Renal cortical epithelial cell (primary cell): Measurements from ENCODE around the gene SPDYC. TPM values are rescaled to one million over a fixed set of nuclear protein-coding genes. Genes with fewer than 3 reads are reported as not detected.
"Not testable (repeated sequence)": the region's sequence is repeated elsewhere in the genome, so short reads cannot be mapped to it uniquely, and the experiment has no call there.

ENCODE experiments used
- DNase-seq: peaks from one replicate; pipeline ENCODE4 v3.0.0-alpha.2; 2011; ENCODE audit warnings: low read depth
- total RNA-seq: library from RNA; depleted of rRNA; stranded (reverse); fragments of >200 nt; gene quantifications from 2 replicates; pipeline ENCODE4 v1.2.3, GENCODE V29; 2014

The SPDYC gene
- total RNA-seq, 1 donor from 2014 or later: not detected

DNA sequence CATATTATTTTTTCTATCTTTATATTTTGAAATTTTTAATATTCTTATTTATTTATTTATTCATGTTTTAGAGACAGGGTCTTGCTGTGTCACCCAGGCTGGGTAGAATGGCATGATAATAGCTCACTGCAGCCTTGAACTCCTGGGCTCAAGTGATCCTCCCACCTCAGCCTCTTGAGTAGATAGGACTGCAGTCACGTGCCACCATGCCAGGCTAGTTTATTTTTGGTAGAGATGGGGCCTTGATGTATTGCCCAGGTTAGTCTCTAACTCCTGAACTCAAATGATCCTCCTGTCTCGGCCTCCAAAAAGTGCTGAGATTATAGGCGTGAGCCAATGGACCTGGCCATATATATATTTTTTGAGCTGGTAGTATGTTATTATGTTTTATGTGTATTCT lies 2.4 kb upstream of the SPDYC start:
- DNase-seq: no peak

DNA sequence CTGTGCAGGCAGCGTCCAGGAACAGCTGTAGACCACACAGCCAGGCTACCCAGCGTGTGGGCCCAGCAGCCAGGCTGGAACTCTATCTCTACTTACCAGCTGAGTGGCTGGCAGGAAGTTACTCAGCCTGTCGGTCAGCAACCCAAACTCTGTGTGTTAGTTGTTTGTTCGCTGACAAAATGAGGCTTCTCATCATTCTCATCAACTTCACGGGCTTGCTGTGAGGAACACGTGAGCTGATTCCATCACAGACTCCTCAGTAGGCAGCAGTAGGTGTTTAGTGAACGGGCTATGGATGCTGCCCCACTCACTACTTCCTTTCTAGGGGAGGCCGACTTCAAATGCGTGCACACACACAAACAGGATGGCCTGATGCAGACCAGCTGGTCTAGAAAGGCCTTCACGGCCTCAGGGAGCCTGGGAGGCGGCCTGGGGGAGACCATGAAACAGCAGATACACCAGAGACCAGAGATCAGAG lies 830 bp upstream of the SPDYC start:
- DNase-seq: no peak

DNA sequence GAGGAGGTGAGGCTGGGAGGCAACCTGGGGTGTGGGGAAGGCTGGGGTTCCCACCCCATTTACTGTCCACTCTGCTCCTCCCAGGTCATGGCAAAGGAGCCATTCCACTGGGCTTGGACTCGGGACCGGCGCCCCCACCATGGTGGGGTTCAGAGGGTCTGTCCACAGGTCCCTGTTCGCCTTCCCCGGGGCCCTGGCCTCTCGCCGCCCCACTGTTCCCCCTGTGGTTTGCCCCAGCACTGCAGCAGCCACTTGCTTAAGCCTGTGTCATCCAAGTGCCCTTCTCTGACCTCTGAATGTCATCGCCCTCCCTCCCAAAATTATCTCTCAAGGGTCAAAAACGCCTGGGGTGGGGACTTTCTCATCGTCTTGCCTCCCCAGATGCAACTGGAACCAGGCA lies 2.6 kb downstream of the SPDYC start:
- DNase-seq: no peak

DNA sequence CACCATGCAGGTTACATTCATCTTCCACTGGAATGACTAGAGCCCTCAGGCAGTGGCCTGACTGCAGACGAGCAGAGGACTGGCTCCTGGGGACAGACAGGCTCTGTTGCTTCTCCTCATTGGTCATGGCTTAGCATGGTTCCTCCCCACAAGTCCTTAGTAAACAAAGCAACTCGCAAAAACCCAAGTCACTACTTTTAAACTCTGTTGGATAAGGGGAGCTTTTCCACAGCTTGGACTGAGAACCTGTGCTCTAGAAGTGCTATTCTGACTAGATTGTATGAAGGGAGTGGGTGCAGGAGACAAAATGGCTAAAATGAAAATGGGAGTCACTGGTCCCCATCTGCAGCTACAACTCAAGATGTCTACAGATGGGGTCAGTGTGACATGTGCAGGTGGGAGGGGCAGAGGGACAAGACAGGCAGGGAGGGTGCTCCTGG lies 4.6 kb downstream of the SPDYC start:
- DNase-seq: not testable (repeated sequence)

DNA sequence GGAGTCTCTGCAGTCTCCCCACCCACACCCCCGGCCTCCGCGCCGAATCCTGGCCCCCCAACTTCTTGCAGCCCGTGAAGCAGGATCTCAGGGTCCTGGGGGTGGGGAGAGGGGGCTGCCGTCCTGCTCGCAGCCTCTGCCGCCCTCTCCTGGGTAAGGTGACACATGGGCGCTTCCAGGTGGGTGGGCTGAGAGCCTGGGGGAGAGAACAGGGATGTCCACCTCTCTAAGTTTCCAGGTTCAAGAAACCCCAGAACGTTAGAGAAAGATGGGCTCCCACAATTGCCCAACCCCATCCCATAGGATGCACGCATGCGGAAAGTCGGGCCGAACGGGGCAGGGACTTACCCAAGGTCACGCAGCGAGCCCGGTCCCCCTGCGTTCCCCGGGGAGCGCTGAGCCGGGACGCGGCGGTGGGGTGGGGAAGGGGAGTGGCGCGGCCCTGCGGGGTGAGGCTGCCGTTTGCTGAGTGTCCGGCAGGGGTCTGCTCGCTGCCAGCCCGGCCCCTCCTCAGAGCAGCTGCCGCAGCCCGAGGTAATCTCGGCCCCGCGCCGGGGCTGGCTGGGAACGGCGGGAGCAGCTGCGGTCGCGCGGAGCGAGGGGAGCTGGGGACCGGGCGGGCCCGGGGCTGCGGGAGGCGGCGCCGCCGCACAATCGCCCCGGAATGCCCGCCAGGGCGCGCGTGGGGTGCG lies 11.0 kb downstream of the SPDYC start:
- peak; percentile 23 for DNase-seq

DNA sequence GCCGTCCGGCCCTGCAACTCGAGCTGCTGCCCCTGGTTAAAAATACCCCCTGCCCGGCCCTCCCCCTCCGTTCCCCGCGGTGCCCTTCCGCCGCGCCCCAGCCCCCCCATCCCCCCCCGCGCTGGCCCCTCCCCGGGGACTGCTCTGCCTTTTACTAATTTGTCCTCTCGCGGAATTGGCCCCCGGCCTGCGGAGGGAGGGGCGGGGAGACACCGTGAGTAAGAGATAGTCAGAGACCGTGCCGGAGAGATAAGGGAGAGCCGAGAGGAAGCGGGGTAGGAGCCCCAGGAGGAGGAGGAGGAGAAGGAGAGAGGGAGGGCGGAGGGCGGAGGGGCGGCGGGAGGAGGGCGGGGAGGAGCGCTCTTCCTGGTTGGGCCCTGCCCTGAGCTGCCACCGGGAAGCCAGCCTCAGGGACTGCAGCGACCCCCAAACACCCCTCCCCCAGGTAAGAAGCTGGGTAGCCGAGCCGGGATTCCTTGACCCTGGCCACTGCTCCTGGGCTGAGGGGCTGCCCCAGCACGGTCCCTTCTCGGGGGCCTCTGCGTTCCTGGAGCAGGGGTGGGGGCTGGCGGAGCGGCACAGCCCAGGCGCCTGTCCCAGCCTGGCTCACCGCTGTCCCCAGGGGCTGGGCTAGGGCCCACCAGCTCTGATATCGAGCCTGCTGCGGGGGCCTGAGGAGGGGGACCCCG lies 11.7 kb downstream of the SPDYC start, which contains the start of gene CAPN1:
TSS of gene CAPN1 (plus strand) at position 360 of the 689 bp plus-strand sequence. CDS start 774 bp downstream, outside the sequence.
- DNase-seq: peak; percentile 48

DNA sequence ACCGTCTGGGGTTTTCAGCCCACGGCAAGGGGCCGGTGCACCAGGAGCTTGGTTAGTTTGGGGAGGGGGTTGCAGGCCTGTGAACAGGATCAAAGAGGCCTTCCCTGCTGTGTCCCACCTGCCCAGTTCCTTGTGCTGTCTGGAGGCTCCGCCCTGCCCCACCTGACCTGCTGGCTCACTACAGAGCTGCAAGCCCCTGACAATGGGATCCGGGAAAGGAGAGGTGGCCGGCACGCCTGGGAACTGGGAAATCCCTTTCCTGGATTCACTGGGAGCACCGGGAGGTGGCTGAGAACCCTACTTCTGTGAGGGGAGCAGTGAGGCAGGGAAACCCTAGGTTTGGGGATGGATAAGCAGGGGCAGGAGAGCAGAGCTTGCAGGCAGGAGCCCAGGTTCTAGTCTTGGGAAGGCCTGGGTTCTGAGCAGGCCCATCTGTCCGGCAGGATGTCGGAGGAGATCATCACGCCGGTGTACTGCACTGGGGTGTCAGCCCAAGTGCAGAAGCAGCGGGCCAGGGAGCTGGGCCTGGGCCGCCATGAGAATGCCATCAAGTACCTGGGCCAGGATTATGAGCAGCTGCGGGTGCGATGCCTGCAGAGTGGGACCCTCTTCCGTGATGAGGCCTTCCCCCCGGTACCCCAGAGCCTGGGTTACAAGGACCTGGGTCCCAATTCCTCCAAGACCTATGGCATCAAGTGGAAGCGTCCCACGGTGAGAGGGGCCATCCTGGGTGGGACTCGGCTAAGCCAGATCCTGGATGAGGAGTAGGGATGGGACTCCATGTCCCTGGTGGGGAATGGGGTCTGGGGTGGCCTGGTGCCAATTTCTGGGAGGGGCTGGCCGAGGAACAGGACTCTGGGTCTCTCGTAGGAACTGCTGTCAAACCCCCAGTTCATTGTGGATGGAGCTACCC lies 12.5 kb downstream of the SPDYC start:
- peak; percentile 26 for DNase-seq

DNA sequence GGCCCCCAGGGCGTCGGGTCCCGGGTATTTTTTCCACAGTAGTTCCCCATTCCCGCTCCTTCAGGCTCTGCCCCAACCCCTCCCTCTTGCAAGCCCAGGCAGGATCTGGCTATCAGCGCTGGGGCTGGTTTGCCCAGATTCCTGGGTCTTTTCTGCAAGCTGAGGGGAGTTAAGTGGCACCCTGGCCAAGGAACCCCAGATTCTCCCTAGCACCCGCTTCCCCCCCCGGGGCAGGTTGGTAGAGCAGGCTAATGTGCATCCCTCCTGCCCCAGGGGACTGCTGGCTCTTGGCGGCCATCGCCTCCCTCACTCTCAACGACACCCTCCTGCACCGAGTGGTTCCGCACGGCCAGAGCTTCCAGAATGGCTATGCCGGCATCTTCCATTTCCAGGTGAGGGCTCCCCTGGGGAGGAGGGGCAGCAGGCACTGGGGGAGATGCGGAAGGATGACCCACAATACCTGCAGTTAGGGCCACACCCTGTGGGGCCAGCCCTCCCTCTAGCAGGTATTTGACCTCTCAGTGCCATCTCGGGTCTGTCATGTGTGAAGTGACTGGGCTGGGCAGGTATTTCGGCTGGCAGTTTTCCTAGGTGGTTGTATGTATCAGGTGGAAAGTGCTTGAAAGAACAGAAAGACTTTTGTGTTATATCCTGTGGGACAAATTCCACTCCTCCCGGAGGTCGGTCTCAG lies 13.3 kb downstream of the SPDYC start:
- DNase-seq: peak; percentile 45

DNA sequence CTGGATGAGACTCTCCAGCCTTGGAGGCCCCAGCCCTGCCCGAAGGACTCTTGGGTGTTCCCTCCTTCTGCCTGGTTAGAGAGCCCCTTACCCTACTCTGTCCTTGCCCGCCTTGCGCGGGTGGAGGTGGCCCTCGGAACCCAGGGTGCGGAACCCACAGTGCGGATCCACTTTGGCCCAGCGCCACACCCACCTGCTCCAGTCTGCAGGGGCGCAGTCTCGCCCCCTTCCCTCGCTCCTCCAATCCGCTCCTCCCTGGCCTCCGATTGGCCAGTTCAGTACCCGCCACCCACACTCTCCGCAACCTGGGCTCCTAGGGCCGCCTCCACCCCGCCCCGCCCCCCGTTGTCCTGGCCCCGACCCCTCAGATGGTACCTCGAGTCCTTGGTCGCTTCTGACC lies 14.1 kb downstream of the SPDYC start:
- no peak for DNase-seq

DNA sequence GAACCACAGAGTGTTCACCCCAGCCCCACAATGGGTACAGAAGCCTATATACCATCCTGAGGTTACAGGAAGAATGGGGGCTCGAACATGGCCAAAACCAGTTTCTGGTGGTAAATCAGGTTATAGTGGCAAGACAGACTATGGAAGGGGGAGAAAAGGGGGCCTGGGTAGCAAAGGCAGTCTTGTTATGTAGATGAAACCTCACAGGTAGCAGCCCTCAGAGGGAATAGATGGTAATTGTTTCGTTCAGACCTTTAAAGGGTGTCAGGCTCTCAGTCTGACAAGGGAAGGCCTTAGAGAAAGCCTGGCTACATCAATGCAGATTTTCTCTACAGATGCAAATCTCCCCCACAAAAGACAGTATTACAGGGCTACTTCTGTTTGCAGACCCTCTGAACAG lies 15.1 kb downstream of the SPDYC start:
- no peak for DNase-seq

DNA sequence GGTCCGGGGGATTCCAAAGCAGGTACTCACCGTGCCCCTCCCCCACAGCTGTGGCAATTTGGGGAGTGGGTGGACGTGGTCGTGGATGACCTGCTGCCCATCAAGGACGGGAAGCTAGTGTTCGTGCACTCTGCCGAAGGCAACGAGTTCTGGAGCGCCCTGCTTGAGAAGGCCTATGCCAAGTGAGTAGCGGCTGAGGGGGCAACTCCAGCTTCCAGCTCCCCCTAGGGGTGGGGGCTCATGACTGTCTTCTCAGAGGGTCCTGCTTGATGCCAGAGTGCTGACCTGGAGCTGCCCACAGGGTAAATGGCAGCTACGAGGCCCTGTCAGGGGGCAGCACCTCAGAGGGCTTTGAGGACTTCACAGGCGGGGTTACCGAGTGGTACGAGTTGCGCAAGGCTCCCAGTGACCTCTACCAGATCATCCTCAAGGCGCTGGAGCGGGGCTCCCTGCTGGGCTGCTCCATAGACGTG lies 15.9 kb downstream of the SPDYC start:
- no peak for DNase-seq

DNA sequence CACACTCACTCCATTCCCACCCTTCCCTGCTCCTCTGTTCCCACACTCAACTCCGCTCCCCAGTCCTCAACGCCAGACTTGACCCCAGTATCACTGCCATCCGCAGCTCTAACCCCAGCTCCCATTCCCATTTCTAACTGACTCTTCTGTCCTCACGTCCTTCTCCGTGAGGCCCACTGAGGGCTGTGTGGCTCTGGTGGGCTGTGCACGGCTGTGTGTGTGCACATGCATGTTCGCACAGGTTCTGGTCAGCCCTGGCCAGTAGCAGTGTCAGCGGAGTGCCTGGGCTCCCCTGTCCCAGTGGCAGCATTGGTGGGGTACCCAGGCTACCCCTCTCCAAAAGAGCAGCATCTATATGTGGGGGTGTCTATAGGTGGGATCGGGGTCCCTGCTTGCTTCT lies 16.7 kb downstream of the SPDYC start:
- no peak for DNase-seq

DNA sequence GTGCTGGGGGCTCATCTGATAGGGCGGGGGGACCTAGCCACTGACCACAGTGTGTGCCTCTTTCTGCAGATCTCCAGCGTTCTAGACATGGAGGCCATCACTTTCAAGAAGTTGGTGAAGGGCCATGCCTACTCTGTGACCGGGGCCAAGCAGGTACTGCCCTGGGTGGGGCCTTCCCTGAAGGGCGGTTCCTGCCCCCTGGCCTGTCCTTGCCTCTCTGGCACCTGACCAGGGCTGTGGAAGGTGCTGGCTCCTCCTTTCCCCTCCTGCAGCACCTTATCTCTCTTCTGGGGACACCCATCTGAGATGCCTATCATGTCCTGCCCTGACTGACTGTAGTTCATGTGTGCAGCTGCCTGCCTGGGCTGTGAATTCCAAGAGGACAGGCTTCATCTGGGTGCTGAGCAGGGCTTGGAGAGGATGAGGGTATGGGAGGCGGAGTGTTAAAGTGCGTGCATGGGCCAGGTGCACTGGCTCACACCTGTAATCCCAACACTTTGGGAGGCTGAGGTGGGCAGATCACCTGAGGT lies 17.2 kb downstream of the SPDYC start:
- no peak for DNase-seq

DNA sequence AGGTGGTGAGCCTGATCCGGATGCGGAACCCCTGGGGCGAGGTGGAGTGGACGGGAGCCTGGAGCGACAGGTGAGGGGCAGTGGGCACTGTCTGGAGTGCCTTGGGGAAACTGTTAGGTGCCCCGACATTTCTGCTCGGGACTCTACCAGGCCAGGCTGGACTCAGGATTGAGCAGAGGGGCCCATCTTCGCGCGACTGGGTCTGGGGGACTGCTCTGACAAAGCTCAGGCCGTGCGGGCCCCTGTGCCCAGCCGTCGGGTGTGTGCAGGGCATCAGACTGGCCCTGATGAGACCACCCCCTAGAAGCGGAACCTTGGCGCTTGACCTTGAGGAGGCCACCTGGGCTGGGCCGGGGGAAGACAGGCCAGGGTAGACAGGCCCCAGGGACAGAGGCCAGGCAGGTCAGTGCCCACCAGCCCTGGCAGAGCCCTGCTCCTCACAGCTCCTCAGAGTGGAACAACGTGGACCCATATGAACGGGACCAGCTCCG lies 18.0 kb downstream of the SPDYC start:
- DNase-seq: no peak

DNA sequence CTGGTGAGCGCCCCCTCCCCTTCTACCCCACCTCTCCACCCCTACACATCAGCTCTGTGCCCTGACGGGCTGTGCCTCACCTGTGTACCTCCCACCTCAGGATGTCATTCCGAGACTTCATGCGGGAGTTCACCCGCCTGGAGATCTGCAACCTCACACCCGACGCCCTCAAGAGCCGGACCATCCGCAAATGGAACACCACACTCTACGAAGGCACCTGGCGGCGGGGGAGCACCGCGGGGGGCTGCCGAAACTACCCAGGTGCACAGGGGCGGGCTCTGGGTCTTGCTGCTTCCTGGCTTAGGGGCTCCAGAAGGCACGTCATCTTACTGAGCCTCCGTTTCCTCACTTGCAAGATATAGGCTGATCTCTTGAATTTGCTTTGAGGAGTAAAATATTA lies 18.5 kb downstream of the SPDYC start:
- DNase-seq: no peak

DNA sequence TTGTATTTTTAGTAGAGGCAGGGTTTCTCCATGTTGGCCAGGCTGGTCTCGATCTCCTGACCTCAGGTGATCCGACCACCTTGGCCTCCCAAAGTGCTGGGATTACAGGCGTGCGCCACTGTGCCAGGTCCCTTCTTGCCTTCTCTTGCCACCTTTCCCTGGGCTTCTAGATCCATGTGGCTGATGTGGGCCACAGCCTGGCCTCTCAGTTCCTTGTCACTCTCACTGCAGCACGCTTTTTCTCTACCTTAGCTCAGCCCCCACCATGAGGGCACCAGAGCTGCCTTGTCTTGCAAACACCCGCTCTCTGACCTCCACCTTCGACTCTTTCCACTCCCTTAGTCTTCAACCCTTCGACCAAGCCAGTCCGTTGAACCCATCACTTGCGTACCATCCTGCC lies 19.2 kb downstream of the SPDYC start:
- no peak for DNase-seq

DNA sequence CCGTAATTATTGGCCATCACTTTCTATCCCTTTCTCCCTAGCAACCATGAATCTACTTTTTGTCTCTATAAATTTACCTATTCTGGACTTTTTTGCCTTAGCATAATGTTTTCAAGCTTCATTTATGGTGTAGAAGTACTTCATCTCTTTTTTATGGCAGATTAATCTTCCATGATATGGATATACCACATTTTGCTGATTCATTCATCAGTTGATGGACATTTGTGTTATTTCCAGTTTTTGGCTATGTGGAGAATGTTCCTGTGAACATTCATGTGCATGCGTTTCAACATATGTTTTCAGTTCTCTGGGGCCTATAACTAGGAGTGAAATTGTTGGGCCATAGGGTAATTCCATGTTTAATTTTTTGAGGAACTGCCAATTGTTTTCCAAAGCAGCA lies 24.5 kb downstream of the SPDYC start:
- DNase-seq: no peak

DNA sequence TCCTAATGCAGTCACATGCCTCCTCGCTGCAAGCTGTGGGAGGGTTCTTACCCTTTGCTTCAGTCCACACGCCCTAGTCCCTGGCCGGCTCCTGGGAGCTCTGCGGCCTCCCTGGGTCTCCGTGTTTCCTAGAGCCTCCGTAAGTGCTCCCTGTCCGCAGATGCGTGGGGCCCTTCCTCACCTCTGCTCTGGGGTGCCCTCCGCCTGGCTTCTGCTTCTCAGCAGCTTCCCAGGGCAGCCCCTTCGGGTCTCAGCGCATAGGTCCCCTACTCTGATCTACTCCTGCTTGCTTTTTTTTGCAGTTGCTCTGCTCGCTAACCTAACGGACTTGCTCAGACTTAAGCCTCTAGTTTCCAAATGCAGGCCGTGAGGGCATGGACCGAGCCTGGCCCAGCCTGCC lies 34.1 kb downstream of the SPDYC start:
- DNase-seq: no peak

DNA sequence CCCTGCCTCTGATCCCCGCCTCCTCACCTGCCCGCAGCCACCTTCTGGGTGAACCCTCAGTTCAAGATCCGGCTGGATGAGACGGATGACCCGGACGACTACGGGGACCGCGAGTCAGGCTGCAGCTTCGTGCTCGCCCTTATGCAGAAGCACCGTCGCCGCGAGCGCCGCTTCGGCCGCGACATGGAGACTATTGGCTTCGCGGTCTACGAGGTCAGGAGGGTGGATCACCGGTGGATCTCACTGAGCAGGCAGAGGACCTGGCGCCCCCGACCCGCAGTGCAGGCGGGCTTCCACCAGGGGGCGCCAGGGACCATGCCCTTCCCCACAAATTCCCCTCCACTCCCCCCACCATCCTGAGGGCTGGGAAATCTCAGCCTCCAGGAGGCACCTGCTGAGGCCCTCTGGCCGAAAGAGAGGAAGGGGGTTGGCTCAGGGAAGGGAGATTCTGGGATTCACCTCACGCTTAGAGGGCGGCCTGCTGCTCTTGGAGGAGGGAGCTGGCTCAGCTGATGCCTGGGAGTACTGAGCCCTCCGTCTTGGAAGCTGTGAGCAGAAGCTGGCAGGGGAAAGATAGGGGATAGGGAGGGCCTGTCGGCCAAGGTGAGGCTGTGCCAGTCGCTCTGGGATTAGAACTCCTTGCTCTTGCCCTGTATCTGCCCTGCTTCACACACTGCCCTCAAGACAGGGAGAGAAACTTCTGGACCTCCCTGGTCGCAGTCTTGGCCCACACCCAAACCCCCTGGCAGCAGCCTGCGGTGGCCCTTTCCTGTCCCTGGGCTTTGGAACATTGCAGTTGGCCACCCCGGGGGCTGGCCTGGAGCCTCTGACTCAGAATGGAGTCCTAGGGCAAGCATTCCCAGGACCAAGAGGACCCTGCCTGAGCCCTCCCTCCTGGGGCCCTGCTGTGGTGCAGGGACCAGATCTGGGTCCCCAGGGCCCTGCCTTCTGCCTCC lies 34.9 kb downstream of the SPDYC start:
- peak; percentile 11 for DNase-seq

DNA sequence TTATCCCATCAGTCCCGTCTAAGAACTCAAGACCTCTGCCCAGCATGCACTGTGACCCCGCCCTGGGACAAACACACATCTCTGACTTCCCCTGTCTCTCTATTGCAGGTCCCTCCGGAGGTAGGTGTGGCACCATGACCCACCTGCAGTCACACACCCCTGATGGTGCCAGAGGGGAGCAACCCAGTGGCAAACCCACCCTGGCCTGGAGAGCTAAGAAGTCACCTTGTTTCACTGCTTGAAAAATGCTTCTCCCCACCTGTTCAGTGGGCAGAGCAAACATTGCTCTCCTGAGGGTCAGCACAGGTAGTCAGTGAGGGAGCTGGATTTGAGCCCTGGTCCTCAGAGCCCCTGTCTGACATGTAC lies 35.6 kb downstream of the SPDYC start:
- no peak for DNase-seq
